GM12872 (cell line): ENCODE data around the gene MYH15.

Source experiments
- TF ChIP-seq, protein P1 (sequence below): IDR thresholded peaks from 3 replicates; pipeline ENCODE4 v1.5.1; 2011; ENCODE audit warnings: low read depth, mild to moderate bottlenecking, low read length, moderate library complexity; ENCODE audit not compliant: insufficient read depth

Gene MYH15

DNA sequence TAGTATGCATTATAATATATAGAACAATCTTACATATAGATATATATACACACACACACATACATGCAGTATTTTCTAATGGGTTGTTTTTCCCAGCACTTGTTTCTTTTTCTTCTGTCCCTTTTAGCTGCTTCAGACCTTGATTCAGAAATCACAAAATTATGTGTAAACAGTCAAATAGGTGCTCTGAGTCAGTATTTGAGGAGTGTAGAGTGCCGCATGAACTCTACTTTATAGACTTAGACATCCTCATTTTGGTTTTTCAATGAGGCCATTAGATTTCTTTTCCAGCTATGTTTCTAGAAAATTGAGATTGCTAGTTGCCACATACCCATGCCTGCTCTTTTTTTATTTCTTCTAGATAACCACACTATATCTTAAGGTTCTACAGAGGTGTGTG is 155.8 kb downstream of the MYH15 start:
- TF ChIP-seq, protein P1, sequence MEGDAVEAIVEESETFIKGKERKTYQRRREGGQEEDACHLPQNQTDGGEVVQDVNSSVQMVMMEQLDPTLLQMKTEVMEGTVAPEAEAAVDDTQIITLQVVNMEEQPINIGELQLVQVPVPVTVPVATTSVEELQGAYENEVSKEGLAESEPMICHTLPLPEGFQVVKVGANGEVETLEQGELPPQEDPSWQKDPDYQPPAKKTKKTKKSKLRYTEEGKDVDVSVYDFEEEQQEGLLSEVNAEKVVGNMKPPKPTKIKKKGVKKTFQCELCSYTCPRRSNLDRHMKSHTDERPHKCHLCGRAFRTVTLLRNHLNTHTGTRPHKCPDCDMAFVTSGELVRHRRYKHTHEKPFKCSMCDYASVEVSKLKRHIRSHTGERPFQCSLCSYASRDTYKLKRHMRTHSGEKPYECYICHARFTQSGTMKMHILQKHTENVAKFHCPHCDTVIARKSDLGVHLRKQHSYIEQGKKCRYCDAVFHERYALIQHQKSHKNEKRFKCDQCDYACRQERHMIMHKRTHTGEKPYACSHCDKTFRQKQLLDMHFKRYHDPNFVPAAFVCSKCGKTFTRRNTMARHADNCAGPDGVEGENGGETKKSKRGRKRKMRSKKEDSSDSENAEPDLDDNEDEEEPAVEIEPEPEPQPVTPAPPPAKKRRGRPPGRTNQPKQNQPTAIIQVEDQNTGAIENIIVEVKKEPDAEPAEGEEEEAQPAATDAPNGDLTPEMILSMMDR: no peak

DNA sequence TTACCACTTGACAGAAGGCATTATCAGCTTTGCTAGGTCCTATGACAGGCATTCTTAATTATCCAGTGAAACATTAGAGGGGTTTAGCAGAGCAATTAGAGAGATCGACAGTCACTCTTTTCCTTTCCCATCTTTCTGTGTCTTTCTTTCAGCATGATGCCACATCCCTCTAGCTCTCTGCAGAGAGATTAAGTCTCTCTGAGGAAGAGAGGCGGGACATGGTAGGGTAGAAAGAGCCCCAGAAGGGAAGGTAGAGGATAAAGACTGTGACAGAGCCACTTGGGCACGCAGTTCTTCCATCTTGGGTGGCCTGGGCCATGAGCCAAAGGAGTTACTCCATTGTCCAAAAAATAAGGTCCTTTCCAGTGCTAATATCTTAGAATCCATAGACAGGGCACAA is 158.2 kb downstream of the MYH15 start:
- TF ChIP-seq, protein P1: no peak

GRCh38 chr3:108346301-108347227 is 163.8 kb downstream of the MYH15 start:
- TF ChIP-seq, protein P1: no peak

DNA sequence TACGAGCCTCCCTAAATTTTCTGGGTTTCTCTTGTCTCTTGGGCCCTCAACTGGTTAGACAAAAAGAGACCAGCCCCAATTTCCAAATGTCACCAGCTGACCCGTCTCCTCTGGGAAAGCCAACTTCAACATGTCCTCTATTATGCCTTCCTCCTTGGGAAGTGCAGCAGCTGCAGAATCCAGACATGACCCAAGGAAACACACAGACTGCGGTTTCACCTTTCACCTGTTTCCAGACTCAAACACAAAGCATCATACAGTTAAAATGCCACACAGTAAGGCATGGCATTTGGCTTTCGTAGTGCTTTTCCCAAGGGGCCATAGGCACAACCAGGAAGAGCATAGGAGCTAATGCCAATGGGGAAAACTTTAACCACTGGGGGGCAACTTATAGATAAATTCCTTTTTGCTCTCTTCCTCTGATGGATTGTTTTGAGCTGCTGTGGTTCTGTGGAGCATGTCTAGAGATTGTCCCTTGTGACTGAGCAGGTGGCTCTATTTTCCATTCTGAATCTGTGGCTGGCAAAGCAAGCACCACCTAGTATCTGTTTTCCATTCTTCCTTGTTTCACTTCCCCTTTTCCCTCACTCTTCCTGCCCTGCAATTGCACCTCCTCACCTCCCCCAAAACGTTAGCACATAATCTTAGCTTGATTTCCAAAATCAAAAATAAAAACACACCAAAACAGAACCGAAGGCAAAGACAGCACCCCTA is 164.7 kb downstream of the MYH15 start:
- TF ChIP-seq, protein P1: no peak

DNA sequence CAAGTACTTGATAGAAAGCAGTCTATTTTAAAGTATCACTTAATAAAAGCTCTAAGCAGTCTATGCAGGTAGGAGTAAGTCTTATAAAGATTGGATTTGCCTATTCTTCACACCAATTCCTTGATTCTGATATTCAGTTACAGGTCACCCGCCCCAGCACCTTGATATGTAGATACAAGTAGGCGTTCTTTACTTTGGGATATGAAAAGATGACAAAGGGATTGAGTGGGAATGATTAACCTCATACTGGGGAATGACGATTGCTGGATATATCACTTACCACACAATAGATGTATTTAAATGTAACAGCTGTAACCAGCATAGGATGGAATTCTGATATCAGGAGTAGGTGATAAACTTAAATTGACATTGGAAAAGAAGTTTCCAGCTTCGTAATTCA is 166.9 kb downstream of the MYH15 start:
- TF ChIP-seq, protein P1: no peak

DNA sequence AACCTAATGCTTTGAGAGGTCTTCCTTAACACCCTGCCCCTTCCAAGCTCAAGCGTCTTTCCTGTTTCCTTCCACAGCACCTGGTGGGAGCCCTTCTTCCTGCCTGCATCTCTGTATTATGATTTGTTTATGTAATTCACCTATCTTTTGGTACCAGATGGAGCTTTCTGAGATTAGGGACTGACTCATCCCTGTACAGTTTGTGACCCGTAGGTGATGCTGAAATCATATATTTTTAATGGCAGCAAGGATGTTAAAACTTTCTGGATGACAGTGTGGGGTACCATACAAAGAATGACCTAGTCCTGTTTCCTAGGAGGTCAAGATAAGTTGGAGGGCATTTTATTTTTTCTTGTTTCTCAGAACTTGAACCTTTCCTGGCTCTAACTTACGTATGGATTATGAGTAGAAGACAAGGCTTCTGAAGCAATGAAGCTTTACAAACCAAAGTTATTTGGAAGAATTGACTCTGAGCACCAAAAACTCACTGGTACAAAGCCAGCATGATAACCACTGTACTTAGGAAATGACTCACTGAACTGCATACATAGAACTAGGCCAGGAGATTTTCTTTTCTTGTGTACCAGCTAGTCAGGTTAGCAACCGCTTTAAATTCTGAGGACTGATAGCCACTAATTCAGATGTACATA is 167.4 kb downstream of the MYH15 start:
- TF ChIP-seq, protein P1: no peak

DNA sequence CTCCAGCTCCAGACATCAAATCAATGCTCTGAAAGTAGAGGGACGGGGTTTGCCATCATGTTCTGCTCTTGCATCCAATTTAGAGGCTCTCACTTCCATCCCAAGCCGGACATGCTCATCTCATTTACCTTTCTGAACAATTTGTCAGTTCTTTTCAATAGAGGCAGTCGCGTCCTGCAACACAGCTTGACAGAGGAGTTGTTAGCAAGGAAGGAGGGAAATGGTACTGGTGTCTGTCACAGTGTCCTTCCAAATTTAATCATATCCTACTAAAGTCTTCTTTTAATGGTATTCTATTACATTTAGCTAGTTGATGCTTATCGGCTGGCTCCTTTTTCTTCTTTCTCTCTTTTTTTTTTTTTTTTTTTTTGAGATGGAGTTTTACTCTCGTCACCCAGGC is 168.5 kb downstream of the MYH15 start:
- TF ChIP-seq, protein P1: no peak
